ENCODE results near the gene RNASE4. TPM values are rescaled to one million over a fixed set of nuclear protein-coding genes. Genes with fewer than 3 reads are reported as not detected.
"Not testable (repeated sequence)": the region's sequence is repeated elsewhere in the genome, so short reads cannot be mapped to it uniquely, and the experiment has no call there.

Gene RNASE4
- total RNA-seq, 1 experiment from 2014 or later, result 8.8 TPM

DNA sequence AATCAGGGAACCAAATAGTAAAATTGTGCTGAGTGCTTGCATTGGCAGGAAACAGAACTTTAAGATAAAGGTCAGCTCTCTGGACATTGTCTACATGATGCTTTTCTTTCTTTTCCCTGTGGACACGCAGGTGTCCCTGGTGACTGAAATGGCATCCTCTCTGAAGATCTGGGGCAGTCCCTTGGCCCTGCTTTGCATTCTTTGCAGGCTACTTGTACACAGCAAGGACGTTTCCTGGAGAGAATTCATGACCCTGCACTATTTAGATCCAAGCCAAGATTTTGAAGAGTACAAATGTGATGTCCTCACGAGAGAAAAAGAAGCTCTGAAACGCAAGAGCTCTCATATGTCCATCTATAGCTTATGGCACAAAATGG is 50.1 kb downstream of the RNASE4 start:
- H3K9me3 ChIP-seq, result no peaks in the 10 kb centered on the region
- H3K9me3 Mint-ChIP-seq (ENCODE audit: unreplicated experiment), result no peaks in the 10 kb centered on the region
- BruUV-seq (replicated peaks), result no TSS peak
- DNase-seq, result no peak
- H3K27me3 Mint-ChIP-seq (ENCODE audit: insufficient read depth, unreplicated experiment), result no peaks in the 10 kb centered on the region
- H3K4me1 Mint-ChIP-seq (ENCODE audit: low read depth, unreplicated experiment), result no peaks in the 10 kb centered on the region
- CTCF ChIA-PET, result no interaction called here
- H3K36me3 Mint-ChIP-seq (ENCODE audit: insufficient read depth, unreplicated experiment), result no peaks in the 10 kb centered on the region
- H3K36me3 ChIP-seq (ENCODE audit: control insufficient read depth, insufficient read depth, low read length), result no peaks in the 10 kb centered on the region
- H3K4me3 ChIP-seq (ENCODE audit: low read depth, low read length), result no peak overlapping the region
- intact Hi-C loops (cut with micrococcal nuclease; ENCODE audit: unreplicated experiment), result no loop called here
- H3K27ac Mint-ChIP-seq (ENCODE audit: unreplicated experiment), result no peak overlapping the region
- H3K4me1 ChIP-seq, result no peaks in the 10 kb centered on the region
- H3K27me3 ChIP-seq (replicated peaks; ENCODE audit: control insufficient read depth, insufficient read depth, low read length), result no peaks in the 10 kb centered on the region
- TF ChIP-seq, protein P1, sequence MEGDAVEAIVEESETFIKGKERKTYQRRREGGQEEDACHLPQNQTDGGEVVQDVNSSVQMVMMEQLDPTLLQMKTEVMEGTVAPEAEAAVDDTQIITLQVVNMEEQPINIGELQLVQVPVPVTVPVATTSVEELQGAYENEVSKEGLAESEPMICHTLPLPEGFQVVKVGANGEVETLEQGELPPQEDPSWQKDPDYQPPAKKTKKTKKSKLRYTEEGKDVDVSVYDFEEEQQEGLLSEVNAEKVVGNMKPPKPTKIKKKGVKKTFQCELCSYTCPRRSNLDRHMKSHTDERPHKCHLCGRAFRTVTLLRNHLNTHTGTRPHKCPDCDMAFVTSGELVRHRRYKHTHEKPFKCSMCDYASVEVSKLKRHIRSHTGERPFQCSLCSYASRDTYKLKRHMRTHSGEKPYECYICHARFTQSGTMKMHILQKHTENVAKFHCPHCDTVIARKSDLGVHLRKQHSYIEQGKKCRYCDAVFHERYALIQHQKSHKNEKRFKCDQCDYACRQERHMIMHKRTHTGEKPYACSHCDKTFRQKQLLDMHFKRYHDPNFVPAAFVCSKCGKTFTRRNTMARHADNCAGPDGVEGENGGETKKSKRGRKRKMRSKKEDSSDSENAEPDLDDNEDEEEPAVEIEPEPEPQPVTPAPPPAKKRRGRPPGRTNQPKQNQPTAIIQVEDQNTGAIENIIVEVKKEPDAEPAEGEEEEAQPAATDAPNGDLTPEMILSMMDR (IDR thresholded peaks at IDR 0.05; ENCODE audit: insufficient read depth in 1 of 2, low read depth in 1 of 2, low read length in 1 of 2, severe bottlenecking in 1 of 2, unreplicated experiment in 1 of 2), result no peak
- H3K4me3 Mint-ChIP-seq (ENCODE audit: unreplicated experiment), result no peak overlapping the region
- POLR2A ChIA-PET, result no interaction called here

DNA sequence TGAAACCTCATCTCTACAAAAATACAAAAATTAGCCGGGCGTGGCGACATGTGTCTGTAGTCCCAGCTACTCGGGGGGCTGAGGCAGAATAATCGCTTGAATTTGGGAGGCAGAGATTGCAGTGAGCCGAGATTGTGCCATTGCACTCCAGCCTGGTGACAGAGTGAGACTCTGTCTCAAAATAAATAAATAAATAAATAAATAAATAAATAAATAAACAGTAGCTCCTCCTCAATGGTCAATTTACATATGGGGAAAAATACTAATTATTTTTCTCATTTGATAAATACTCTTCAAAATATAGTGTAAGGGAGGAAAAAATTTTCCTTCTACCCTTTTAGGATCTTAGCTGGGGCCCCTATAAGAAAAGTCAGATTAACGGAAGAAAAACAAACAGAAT is 53.9 kb downstream of the RNASE4 start:
- H3K27me3 ChIP-seq (replicated peaks; ENCODE audit: control insufficient read depth, insufficient read depth, low read length); BruUV-seq (replicated peaks); H3K4me1 ChIP-seq; H3K4me1 Mint-ChIP-seq (ENCODE audit: low read depth, unreplicated experiment); H3K9me3 Mint-ChIP-seq (ENCODE audit: unreplicated experiment); intact Hi-C loops (cut with micrococcal nuclease; ENCODE audit: unreplicated experiment); DNase-seq; H3K9me3 ChIP-seq; H3K27me3 Mint-ChIP-seq (ENCODE audit: insufficient read depth, unreplicated experiment); POLR2A ChIA-PET; H3K4me3 ChIP-seq (ENCODE audit: low read depth, low read length); H3K27ac Mint-ChIP-seq (ENCODE audit: unreplicated experiment); H3K4me3 Mint-ChIP-seq (ENCODE audit: unreplicated experiment); H3K36me3 Mint-ChIP-seq (ENCODE audit: insufficient read depth, unreplicated experiment); H3K36me3 ChIP-seq (ENCODE audit: control insufficient read depth, insufficient read depth, low read length): not testable (repeated sequence)
- CTCF ChIA-PET, result interaction anchor here (0.8 kb wide), 1 partner anchor 9 kb away, joined by 3 read pairs; no protein-coding TSS in a partner anchor

DNA sequence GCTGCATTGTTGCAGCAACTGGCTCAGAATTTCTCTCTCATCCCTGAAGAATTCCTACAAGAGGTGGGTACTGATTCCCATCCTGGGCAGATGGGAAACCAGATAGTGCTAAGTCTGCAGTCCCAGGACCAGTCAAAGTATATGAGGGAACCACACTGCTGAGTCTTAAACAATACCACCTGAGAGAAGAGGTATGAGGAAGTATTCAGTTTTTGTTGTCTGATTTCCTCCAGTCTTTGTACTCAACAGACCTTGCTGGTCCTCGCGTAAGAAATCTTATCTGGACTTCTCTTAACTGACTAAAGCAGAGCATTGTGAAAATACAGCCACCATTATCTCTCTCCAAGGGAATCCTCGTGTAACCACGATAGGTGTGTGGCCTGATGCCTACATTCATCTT is 57.8 kb downstream of the RNASE4 start:
- no peak overlapping the region for H3K27ac Mint-ChIP-seq (ENCODE audit: unreplicated experiment)
- intact Hi-C loops (cut with micrococcal nuclease; ENCODE audit: unreplicated experiment), result no loop called here
- ChIA-PET CTCF (no interaction called here), POLR2A (no interaction called here)
- H3K36me3 ChIP-seq (ENCODE audit: control insufficient read depth, insufficient read depth, low read length), result no peaks in the 10 kb centered on the region
- BruUV-seq (replicated peaks), result no TSS peak
- H3K4me3 ChIP-seq (ENCODE audit: low read depth, low read length), result no peak overlapping the region
- no peaks in the 10 kb centered on the region for H3K9me3 Mint-ChIP-seq (ENCODE audit: unreplicated experiment)
- TF ChIP-seq, protein P1 (IDR thresholded peaks at IDR 0.05; ENCODE audit: insufficient read depth in 1 of 2, low read depth in 1 of 2, low read length in 1 of 2, severe bottlenecking in 1 of 2, unreplicated experiment in 1 of 2), result no peak
- DNase-seq, result no peak
- H3K4me3 Mint-ChIP-seq (ENCODE audit: unreplicated experiment), result no peak overlapping the region
- peaks cover 4% of the 10 kb centered on the region; the same call in 1 of the 2 replicates for H3K4me1 ChIP-seq
- no peaks in the 10 kb centered on the region for H3K36me3 Mint-ChIP-seq (ENCODE audit: insufficient read depth, unreplicated experiment)
- no peaks in the 10 kb centered on the region for H3K4me1 Mint-ChIP-seq (ENCODE audit: low read depth, unreplicated experiment)
- no peaks in the 10 kb centered on the region for H3K9me3 ChIP-seq
- H3K27me3 Mint-ChIP-seq (ENCODE audit: insufficient read depth, unreplicated experiment), result no peaks in the 10 kb centered on the region
- H3K27me3 ChIP-seq (replicated peaks; ENCODE audit: control insufficient read depth, insufficient read depth, low read length), result no peaks in the 10 kb centered on the region

DNA sequence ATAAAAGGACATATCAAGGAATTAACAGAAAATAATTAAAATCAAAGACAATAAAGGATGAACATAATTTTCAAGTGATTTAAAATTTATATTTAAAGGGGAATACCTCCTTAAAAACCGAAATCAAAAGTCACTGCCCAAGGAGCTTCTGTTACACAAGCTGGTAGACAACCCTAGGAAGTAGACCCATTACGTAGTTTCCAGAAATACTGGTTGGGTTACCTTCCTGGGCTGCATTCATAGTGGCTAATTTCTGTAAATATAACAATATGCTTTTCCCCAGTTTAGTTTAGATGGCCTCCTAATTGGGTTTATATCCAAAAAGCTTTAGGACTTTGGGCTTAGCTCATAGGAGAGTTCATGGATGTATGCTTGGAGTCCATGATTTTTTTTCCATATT is 59.2 kb downstream of the RNASE4 start:
- H3K27me3 ChIP-seq (replicated peaks; ENCODE audit: control insufficient read depth, insufficient read depth, low read length), result no peaks in the 10 kb centered on the region
- TF ChIP-seq, protein P1 (IDR thresholded peaks at IDR 0.05; ENCODE audit: insufficient read depth in 1 of 2, low read depth in 1 of 2, low read length in 1 of 2, severe bottlenecking in 1 of 2, unreplicated experiment in 1 of 2), result no peak
- H3K27me3 Mint-ChIP-seq (ENCODE audit: insufficient read depth, unreplicated experiment), result no peaks in the 10 kb centered on the region
- H3K27ac Mint-ChIP-seq (ENCODE audit: unreplicated experiment), result no peak overlapping the region
- ChIA-PET POLR2A (no interaction called here), CTCF (no interaction called here)
- H3K4me1 ChIP-seq, result peaks cover 4% of the 10 kb centered on the region; the same call in 1 of the 2 replicates
- H3K4me3 Mint-ChIP-seq (ENCODE audit: unreplicated experiment), result no peak overlapping the region
- no peaks in the 10 kb centered on the region for H3K9me3 ChIP-seq
- H3K36me3 ChIP-seq (ENCODE audit: control insufficient read depth, insufficient read depth, low read length), result no peaks in the 10 kb centered on the region
- BruUV-seq (replicated peaks), result no TSS peak
- peaks cover 7% of the 10 kb centered on the region for H3K4me1 Mint-ChIP-seq (ENCODE audit: low read depth, unreplicated experiment)
- no peaks in the 10 kb centered on the region for H3K36me3 Mint-ChIP-seq (ENCODE audit: insufficient read depth, unreplicated experiment)
- no peak overlapping the region for H3K4me3 ChIP-seq (ENCODE audit: low read depth, low read length)
- H3K9me3 Mint-ChIP-seq (ENCODE audit: unreplicated experiment), result no peaks in the 10 kb centered on the region
- no peak for DNase-seq
- intact Hi-C loops (cut with micrococcal nuclease; ENCODE audit: unreplicated experiment), result no loop called here

All from Caco-2 (cell line).